Left lobe of liver (tissue), 2 donors: ENCODE results near the gene DENND2A. TPM values are rescaled to one million over a fixed set of nuclear protein-coding genes. Genes with fewer than 3 reads are reported as not detected.
A peak's percentile ranks its signal among the peaks of the same experiment; 100 is the strongest.
"Not testable (repeated sequence)": the region's sequence is repeated elsewhere in the genome, so short reads cannot be mapped to it uniquely, and the experiment has no call there.

Source experiments
- ATAC-seq: fragments of 200-7000 bp; cut with Tn5 transposase; one replicate; pipeline ENCODE4 v1.9.1; 2020; ENCODE audit warnings: mild to moderate bottlenecking, moderate library complexity
- DNase-seq: peaks from one replicate; pipeline ENCODE4 v3.0.0-alpha.2; 2020; ENCODE audit warnings: low spot score
- total RNA-seq: library from RNA; stranded (reverse); gene quantifications from one replicate; pipeline ENCODE4 v1.2.1, GENCODE V29; 2021
- donor health status: DM: no; HTN: no; CAD: no; lungs with moderate emphysema.
- donor health status: DM: no; HTN: yes; CAD: no.

DENND2A gene
- total RNA-seq, 1 donor from 2014 or later: 2.5 TPM

- DNase-seq (no peak), ATAC-seq (no peak)
Measured at GRCh38 chr7:140557809-140558518, 82.6 kb downstream of the DENND2A start.

DNA sequence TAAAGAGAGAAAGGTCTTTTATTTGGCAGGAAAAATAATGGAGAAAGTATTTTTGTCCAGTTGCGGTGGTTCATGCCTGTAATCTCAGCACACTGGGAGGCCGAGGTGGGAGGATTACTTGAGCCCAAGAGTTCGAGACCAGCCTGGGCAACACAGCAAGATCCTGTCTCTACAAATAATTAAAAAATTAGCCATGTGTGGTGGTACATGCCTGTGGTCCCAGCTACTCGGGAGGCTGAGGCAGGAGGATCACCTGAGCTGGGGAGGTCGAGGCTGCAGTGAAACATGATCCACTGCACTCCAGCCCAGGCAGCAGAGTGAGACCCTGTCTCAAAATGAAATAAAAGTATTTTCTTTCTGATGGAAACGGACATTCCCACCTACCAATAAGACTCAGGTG, 83.5 kb downstream of the DENND2A start:
- ATAC-seq (no peak), DNase-seq (no peak)

- DNase-seq, ATAC-seq: not testable (repeated sequence)
Measured at GRCh38 chr7:140553236-140553635, 87.4 kb downstream of the DENND2A start.

- DNase-seq (no peak), ATAC-seq (no peak)
Measured at GRCh38 chr7:140552240-140552679, 88.4 kb downstream of the DENND2A start.

DNA sequence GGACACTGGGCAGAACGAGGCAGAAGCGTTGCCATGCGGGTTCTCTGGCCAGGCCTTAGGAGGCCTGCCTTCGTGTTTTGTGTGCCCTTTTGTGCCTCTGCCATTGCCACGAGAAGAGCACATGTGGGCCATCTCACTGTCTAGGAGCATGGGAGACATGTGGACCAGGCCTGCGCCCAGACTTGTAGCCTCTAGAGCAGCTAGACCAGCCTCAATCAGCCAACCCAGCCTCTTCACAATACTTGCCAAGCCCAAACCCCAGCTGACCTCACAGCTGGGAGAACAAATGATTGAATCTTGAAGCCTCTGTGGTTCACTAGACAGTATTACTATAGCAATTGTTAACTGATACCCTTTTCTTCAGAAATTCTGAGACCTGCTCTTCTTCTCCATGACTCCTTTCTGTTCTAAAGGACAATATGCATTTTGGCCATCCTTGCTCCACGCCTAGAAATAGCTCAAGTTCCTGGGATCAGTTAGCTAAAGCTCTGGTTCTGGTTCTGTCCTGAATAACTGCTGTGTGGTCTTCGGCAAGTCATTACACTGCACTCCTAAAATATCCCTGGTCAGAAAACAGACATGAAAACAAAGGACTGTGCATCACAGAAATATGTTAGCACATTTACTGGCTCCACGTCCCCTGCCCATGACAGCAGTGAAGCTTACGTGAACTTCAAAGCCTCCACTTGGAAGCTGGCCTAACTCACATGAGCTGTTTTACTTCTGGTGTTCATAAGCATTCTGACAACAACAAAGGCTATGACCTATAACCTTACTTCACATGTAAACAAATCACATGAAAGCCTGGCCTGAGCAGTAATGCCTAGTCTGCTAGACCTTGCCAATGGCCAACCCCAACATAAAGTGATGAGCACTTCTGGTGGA, 89.0 kb downstream of the DENND2A start:
- DNase-seq: no peak
- ATAC-seq: peak; percentile 54

DNA sequence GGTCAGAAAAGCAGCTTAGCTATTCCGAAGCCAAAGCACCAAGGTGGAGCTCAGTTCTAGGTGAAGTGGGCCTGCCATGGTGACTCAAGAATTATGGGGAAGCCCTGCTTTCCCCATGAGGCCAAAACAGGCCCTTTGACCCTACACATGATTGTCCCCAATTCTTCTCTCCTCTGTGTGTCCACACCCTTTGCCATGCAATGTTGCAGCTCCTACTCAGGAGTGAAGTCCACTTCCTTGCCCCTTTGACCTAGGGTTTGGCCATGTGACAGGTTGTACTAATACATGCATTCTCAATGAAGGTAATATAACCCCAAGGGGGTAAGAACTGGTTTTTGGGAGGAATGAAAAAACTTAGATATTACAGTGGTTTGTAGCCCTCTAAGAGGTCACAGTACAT, 93.7 kb downstream of the DENND2A start:
- ATAC-seq: peak; percentile 19

GRCh38 chr7:140544388-140544826, 96.2 kb downstream of the DENND2A start:
- peak; percentile 60 for ATAC-seq
- peak; percentile 83 for DNase-seq

More for the DNA sequence above, 93.7 kb downstream of the DENND2A start:
- DNase-seq: no peak

DNA sequence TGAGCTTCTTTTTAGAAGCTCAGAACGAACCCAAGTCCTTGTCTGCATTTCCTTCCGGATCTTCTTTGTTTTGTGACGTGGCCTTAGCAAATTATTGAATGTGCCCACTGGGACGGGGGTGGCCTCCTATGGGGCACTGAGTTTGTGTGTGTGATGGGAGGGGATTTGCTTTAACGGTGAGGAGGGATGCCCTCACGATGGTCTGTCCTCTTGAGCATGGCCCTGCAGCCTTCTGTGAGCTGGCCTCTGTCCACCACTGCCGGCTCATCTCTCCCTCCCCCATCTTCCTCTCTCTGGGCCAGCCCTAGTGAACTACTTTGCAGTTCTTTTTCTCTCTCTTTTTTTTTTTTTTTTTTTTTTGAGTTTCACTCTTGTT, 98.4 kb downstream of the DENND2A start:
- peak; percentile 79 for DNase-seq
- ATAC-seq: peak; percentile 73

GRCh38 chr7:140541513-140542227, 98.9 kb downstream of the DENND2A start:
- DNase-seq (peak; percentile 77), ATAC-seq (peak; percentile 51)

DNA sequence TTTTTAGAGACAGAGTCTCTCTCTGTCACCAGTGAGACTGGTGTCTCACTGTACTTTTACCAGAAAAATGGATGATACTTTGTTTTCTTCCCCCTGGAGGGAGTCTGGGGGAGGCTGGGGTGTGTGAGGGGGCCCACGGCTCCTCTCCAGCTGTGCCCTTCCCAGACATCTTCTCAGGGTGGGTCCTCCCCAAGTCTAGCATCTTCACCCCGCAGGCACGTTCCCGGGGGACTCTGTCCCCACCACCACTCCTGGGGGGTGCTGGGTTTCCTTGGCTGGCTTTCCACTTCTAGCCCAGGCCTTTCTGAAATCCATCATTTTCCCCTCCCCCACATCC, 99.5 kb downstream of the DENND2A start:
- ATAC-seq: no peak
- DNase-seq: no peak

DNA sequence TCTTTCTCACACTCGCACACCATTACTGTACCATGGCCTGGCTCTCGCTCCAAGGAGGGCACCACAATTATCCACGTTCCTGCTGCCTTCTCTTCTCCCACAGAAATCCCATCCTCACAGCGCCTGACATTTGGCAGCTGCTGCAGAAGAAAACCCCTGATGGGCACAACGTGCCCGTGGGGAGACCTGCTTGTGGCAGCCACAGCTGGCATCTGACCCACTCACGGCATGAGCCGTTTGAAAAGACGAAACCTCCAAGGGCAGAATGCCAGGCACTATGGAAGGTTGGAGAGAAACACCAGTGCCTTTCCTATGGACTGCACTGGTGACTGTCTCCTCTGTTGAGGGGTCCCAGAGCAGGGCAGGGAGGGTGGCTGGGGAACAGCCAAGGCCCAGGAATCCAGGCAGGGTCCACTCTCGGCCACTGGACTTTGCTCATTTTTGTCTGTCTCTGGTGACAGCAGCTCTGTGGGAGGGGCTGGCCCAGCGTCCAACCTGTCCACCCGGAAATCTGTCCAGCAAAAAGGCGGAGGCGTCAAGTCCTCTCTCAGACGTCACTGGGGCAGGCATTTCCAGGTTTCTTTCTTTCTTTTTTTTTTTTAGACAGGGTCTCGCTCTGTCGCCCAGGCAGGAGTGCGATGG, 100.4 kb downstream of the DENND2A start:
- ATAC-seq (peak; percentile 82), DNase-seq (peak; percentile 92)

GRCh38 chr7:140539461-140539860, 101.2 kb downstream of the DENND2A start:
- no peak for ATAC-seq
- no peak for DNase-seq

DNA sequence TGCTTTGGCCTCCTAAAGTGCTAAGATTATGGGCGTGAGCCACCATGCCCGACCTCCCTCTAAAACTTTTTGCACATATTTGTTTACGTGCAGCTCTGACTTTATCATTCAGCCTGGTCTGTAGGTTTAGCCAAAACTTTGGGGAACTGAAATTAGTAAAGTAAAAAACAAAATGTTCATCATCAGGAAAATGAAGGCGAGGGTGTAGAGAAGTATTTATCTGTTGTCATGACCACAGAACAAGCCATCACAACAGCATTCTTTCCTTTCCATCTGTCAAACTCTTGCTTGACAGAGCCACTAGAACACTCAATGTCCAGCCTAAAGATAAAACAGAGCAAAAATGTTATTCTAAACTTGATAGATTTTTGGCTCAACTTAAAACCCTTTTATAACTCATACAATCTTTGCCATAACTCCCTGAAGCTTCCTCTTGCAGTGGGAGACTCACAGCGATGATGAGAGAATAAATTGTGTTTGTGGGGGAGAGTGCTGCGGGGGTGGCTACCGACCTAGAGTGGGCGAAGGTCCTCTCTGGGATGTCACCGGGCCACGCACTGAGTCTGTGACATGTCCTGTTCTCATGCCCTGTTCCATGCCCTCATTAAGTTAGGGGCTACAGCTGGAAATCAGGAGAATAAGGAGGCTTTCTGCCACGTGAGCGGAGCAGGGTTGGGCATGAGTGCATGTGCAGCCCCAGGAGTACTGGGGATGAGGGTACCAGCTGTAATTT, 102.7 kb downstream of the DENND2A start:
- ATAC-seq (no peak), DNase-seq (no peak)

- no peak for DNase-seq
- no peak for ATAC-seq
Measured at GRCh38 chr7:140534743-140535142, 105.9 kb downstream of the DENND2A start.

DNA sequence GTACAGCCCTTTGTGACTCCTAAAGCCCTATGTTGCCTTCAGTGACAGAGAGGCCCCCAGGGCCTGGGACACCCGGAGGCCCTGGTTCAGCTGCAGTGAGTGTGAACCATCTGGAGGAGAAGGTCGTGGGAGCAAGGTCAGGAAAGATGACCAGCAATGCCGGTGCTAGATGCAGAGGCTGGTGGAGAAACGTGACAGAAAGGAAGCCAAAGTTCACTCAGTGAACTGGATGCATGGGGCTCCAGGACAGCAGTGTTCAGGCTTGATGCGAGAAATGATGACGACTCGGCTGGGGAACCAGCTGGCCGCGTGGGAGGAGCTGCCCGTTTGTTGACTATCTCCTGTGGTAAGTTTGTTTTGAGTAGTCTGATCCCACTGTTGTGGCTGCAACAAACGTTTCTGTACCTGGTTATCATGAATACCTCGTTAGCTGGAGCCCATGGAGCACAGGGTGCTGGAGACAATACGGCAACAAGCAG, 107.2 kb downstream of the DENND2A start:
- peak; percentile 96 for ATAC-seq
- DNase-seq: peak; percentile 78

- DNase-seq, ATAC-seq: not testable (repeated sequence)
Measured at GRCh38 chr7:140529428-140529827, 111.2 kb downstream of the DENND2A start.

DNA sequence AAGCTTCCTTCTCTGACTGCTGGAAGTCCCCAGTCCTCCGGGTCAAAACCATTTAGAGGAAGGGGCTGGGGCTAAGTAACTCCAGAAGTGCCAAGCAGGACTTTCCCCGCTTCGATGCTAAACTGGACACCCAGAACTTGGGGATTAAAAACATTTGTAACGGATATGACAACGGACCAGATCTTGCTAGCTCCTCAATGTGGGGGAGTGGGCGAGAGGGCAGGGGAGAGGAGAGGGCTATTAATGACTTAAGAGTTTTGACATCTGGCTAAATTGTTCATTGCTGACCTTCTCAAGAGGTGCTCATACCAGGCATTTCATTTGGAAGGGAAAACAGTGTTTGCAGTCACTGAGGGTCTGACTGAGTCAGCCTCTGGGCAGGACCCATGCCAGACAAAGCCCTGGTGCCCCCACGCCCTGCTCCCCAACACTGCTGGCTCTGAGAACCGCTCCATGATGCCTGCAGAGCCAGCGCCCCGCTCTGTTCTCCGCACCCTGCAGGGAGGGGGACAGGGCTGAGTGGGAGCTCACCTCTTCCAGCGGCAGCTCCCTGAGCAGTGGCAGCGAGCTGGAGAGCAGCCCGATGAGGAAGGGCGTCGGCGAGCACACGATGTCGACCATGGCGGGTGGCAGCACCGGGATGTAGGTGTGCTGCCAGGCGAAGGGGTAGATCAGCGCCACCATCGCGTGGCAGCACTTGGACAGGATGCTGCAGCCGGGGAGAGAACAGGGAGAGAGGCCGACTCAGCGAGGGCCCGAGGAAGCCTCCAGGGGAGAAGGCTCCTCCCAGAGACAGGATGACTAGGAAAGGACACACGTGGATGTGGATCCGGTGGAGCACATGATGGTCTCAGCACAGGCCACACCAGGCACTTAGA, 113.6 kb downstream of the DENND2A start:
- no peak for ATAC-seq
- DNase-seq: no peak

- DNase-seq (no peak), ATAC-seq (no peak)
Measured at GRCh38 chr7:140526214-140526613, 114.4 kb downstream of the DENND2A start.

GRCh38 chr7:140525743-140526142, 114.9 kb downstream of the DENND2A start:
- no peak for DNase-seq
- no peak for ATAC-seq
